ENCODE data around the gene SNX14.

Gene SNX14

DNA sequence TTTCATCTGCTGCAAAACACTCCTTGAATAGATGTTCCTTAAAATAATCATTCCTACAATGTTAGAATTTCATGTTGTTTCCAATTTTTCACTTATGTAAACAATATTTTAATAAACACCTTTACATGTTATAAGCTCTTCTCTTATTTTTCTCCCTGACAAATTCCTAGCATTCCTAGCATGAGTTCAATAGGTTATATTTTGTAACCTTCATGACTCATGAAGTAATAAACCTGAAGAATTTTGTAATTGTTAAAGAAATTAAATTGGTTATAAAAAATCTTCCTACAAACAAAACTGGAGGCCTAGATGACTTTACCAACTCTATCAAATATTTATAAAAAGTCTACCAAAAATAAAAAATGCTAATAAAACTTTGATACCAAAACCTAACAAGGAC, 77.5 kb downstream of the SNX14 start:
- DNase-seq (ENCODE audit: extremely low read depth in 1 of 2, low read depth in 1 of 2): no peak

DNA sequence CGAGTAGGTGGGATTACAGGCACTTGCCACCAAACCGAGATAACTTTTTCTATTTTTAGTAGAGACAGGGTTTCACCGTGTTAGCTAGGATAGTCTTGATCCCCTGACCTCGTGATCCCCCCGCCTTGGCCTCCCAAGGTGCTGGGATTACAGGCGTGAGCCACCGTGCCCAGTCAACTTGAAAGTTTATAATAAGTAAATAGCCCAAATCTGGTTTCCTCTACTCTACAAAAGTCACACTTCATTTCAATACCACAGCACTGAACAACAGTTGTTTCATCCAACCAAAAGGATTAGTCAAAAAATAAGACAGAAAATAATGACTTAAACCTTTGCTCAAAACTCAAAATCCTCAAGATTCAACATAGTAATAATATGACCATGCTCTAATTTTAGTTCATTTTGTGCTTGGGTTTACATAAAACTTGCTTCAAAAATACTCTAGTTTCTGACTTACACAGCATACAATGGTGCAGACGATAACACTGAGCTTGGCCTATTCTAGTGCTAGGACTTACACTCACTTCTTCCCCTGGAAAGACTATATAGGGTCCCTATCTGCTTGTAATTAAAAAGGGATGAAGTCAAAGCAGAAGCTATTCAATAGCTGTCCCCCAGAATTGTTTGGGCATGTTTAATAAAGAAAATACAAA, 87.1 kb downstream of the SNX14 start:
- peak in 1 of 2 donors; percentile 35 for DNase-seq (ENCODE audit: extremely low read depth in 1 of 2, low read depth in 1 of 2)

DNA sequence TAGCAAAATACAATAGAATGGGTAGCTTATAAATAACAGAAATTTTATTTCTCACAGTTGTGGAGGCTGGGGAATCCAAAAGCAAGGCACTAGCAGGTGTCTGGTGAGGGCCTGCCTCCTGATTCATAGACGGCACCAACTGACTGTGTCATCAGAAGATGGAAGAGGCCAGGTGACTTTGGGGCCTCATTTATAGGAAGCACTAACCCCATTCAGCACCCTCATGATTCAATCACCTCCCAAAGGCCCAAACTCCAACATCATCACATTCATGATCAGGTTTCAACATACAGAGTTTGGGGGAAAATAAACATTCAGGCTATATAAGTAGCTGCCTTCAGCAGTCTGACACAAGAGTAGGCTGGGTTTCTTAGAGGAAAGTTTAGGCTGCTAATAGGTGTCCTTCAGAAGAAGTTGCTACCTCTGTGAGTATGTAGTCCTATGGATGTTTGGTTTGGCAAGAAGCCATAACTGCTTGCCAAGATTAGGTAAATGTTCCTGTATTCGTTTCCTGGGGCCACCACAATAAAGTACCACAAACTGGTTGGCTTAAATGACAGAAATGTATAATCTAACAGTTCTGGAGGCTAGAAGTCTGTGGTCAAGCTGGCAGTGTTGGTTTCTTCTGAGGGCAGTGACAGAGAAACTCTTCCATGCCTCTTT, 94.9 kb downstream of the SNX14 start:
- no peak for DNase-seq (ENCODE audit: extremely low read depth in 1 of 2, low read depth in 1 of 2)

DNA sequence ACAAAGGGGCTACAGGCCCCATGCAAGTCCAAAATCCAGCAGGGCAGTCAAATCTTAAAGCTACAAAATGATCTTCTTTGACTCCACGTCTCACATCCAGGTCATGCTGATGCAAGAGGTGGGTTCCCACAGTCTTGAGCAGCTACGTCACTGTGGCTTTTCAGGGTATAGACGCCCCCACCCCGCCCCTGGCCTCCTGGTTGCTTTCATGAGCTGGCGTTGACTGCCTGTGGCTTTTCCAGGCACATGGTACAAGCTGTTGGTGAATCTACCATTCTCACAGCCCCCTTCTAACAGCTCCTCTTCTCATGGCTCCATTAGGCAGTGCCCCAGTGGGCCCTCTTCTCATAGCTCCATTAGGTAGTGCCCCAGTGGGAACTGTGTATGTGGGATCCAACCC, 96.8 kb downstream of the SNX14 start:
- DNase-seq (ENCODE audit: extremely low read depth in 1 of 2, low read depth in 1 of 2): peak; percentile 2 to 11

DNA sequence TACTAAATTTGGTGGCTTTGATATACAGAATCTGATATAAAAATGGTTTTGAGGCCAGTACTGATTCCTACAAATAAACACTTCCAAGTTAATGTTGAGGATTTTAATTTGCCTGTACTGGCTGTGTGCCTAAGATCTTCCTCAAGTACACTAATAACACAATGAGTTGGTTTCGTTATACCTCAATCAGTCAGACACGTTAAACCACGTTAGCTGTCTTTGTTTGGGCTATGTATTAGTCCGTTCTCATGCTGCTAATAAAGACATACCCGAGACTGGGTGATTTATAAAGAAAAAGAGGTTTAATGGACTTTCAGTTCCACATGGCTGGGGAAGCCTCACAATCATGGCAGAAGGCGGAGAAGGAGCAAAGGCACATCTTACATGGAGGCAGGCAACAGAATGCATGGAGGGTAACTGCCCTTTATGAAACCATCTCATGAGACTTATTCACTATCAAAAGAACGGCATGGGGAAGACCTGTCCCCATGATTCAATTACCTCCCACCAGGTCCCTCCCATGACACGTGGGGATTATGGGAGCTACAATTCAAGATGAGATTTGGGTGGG, 97.6 kb downstream of the SNX14 start:
- no peak for DNase-seq (ENCODE audit: extremely low read depth in 1 of 2, low read depth in 1 of 2)

DNA sequence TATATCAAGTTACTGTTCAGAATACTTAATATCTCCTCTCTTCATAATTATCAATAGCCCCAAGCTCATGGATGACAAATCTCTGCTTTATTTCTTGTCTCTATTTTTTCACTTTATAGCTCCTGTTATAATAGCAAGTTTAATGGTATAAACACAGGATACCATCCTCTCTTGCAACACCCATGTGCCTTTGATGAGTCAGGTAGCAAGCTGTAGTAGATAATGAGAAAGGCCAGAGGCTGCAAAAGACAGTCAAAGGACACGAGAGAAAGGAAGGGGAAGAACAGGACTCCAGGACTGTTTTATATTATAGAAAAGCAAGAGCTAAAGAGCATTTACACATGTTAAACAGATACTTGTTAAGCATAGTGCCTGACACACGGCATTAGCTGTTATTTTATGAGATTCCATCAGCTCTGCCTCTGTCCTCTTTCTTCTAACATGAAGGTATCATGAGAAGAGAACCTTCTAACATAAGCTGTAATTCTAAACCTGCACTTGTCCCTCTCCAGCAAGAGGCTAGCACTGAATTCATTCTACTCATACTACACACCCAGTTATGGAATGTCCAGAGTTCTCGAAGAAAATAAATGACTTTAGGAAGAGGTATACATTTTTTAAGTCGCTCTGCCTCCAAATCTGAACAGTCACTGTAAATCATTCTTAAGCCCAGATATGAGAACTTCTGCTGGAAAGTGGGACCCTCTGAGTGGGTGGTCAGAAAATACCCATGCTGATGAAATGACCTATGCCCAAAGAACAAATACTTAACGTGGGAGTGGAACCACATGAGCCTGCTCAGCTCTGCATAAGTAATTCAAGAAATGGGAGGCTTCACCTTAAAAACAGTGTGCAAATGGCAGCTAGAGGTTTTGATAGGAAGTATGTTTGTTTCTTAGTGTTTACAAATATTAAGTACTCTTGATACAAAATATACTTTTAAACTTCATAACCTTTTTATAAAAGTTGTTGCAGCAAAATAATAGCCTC, 98.8 kb downstream of the SNX14 start:
- no peak for DNase-seq (ENCODE audit: extremely low read depth in 1 of 2, low read depth in 1 of 2)

DNA sequence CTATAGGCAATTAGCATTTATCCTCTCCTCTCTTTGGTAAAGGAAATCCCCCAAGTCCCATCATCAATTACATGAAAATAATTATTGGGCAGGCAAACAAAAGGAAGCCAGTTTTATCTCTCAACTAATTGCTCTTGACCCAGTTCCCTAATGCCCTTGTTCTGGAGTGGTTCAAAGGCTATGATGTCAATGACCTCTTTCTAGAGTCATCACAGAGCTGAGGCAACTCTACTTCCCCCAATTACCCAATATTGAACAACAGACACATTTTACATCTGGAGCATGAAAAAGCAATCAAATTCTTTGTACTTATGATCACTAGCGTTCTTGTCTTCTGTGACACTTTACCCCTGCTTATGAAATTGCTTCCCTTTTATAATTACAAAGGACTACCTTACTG, 100.3 kb downstream of the SNX14 start:
- no peak for DNase-seq (ENCODE audit: extremely low read depth in 1 of 2, low read depth in 1 of 2)

DNA sequence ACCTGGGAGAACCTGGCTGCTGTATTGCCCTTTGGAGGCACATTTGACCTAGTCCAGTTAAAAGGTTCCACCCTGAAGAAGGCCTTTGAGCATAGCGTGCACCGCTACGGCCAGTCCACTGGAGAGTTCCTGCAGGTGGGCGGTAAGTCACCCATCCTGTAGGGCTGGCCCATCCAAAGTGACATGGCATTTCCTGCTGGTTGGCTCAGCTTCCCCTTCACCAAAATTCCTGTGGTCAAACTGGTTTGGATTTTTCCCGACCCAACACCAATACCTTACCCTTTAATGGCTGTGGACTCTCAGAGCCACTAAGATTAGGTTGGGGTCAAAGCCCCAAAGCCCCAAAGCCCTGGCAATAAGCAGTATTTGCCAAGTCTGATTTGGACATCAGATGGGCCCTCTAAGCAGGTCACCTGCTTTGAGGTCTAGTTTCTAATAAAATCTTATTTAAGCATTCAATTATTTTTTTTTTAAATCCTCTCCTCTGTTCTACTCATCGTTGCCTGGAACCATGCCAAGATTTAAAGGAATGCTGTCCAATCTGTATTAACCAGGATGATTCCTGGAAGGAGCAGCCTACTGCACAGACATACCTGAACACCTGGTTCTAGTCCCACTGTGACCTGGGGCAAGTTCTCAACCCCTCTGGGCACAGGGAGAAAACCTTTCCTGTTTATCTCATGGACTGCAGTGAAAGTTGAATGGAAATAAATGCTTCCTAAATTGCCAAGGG, 103.0 kb downstream of the SNX14 start:
- DNase-seq (ENCODE audit: extremely low read depth in 1 of 2, low read depth in 1 of 2): no peak

DNA sequence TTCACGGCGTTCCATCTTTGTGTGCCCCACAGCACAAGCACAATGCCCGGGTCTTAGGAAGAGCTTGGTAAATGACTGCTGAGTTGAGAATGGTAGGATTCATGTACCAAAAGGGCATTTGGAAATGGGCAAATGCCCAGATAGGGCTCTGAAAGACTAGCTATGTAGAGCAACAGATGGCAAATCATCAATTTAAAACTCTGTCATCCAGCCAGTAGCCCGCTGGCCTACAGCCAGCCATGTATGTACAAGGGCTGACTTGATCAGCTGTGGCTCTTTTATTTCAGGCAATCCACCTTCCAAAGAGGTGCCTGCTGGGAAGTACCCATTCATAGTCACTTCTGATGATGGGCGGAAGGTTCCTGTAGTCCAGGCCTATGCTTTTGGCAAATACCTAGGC, 108.7 kb downstream of the SNX14 start:
- DNase-seq (ENCODE audit: extremely low read depth in 1 of 2, low read depth in 1 of 2): no peak

DNA sequence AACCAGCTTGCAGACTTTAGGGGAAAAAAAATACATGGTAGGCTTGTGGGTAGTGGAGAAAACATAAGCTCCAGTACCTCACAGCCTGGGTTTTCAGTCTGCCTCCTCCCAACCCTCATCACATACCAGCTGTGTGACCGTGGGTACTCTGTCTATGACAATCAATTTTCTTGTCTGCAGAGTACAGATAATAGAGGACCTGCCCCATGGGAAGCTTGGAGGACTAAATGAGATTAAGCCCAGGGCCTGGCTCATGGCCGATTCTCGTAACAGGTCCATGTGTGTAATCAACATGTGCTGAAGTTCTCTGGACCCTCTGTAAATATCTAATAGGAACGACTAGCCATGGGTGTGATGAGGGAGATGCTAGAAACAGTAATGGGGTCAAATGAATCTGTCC, 109.8 kb downstream of the SNX14 start:
- no peak for DNase-seq (ENCODE audit: extremely low read depth in 1 of 2, low read depth in 1 of 2)

DNA sequence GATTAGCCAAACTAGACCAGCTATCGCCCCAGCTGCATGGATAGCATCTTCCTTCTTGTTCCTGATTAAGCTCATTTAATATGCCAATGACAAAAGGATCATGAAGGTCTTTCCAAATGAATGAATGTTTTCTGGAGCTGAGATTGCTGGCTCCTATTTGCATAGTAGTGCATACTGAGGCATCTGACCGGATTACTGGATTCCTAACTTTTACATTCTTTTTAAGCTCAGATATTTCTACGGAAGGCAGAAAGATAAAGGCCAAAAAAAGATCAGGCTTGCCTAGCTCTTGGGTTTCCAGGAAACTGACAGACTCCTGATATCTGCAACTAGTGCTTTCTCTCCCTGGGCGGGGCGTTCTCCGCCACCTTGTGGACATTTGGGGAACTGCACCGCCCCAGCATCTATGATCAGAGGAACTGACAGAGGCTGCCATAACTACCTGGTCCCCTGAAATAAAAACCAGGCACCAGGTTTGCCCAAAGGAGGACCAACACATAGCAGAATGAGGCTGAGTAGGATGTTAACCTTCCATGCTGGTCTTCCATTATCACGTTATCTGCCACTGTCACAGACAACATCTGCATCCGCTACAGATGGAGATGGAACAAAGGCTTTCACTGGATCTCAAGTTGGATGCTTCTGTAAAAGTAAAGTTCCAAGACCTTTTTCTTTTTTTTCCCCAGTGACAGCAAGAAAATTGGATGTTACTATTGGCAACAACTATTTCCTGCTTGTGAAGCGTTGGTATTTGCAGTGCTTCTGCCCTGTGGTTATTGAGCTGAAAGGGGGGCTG, 110.6 kb downstream of the SNX14 start:
- DNase-seq (ENCODE audit: extremely low read depth in 1 of 2, low read depth in 1 of 2): peak; percentile 55 to 63

DNA sequence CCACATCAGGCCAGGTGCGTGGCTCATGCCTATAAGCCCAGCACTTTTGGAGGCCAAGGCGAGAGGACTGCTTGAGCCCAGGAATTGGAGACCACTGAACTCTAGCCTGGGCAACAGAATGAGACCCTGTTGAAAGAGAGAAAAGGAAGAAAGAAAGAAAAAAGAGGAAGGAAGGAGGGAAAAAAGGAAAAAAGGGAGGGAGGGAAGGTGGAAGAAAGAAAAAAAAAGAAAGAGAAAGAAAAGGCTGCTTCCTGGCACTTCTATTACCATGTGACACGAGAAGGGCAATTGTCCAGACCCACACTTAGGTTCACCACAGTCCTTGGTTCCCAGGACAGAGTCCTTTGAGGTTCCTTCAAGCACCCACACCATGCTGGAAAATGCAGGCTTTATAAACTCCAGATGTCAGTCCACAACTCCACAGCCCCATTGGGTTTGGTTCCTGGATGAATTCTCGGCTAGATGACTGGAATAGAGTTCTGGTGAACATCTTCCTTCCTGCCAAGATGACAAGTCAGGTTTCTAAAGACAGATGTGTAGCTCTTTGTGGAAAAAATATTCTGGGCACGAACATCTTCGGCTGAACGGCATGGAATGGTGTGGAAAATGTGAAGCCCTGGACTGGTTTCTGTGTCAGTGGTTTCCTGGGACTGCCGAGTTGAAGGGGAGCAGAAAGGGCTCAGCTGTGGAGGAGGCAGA, 111.3 kb downstream of the SNX14 start:
- DNase-seq (ENCODE audit: extremely low read depth in 1 of 2, low read depth in 1 of 2): no peak

DNA sequence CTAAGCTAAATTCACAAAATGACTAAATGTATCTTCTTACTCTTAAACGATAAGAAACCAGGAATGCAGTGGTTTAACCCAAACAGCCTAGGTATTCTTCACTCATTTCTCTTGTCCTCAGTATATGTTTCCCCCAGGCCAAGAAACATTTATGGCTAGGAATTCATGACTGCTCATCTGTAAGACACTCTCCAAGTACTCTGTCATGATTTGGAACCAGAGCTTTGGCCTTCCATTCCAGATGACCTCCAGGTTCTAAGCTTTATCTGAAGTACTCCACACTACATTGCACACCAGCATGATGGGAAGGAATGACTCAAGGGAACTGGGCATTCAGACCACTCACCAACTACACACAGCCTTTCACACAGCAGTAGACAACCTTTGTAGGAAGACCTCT, 114.5 kb downstream of the SNX14 start:
- DNase-seq (ENCODE audit: extremely low read depth in 1 of 2, low read depth in 1 of 2): no peak

DNA sequence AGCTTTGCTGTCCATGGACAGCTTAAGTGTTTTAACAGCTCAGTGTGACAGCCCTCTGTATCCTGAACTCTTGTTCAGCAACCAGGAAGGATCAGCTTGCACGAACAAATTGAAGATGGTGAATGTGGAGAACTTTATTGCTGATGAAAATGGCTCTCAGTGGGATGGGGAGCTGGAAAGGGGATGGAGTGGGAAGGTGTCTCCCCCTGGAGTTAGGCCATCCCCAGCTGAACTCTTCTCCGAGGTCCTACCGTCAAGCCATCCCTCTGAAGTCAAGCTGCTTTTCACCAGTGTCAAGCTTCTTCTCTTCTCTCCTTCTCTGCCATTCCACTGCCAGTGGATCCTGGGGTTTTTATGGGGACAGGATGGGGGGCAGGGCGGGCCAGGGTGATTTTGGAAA, 117.1 kb downstream of the SNX14 start:
- no peak for DNase-seq (ENCODE audit: extremely low read depth in 1 of 2, low read depth in 1 of 2)

DNA sequence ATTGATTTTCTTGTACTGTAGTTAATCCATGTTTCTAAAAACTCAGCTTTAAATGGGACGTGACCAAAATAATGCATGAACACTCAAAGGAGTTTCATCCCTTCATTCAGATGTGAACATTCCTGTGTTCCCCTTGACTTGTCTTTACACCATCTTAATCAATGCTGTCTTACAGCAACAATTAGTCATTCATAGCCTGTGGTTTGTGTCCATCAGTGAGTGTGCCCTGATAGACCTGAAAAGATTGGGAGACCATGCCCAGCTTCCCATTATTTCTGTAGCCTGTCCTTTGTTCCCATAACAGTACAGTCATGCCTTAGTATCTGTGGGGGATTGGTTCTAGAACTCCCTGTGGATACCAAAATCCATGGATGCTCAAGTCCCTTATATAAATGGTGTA, 119.9 kb downstream of the SNX14 start:
- DNase-seq (ENCODE audit: extremely low read depth in 1 of 2, low read depth in 1 of 2): no peak

DNA sequence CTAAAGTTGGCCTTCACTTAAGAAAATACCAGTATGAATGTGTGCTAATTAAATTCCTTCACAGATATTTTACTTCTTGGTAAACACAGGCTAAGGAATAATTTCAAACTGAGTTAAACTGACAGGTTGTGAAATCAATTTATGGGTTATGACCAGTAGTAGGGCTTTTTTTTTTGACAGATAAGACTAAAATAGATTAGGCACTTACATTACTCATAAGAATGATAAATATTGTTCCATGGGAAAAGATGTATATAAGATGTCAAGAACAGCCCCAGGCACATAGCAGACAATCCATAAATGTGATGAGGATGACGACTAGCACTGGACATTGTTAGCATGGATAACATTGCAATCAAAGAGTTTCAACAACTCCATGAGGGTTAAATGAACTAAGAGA, 120.9 kb downstream of the SNX14 start:
- DNase-seq (ENCODE audit: extremely low read depth in 1 of 2, low read depth in 1 of 2): no peak

DNA sequence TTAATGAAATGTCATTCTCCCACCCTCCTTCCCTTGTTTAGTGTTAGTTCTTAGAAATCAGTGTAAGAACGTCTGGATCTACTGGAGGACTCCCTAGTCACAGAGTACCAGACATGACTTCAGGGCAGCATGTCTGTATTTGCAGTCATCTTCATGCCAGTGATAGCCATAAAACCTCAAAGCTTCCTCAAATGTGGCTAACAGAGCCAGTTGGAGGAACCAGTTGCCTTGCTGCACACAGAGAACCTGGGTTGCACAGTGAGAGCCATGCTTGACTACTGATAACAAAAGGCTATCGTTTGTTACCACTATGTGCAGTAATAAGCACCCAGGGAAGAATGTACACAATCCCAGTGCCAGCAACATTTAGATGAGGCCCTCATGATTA, 123.6 kb downstream of the SNX14 start:
- DNase-seq (ENCODE audit: extremely low read depth in 1 of 2, low read depth in 1 of 2): no peak

DNA sequence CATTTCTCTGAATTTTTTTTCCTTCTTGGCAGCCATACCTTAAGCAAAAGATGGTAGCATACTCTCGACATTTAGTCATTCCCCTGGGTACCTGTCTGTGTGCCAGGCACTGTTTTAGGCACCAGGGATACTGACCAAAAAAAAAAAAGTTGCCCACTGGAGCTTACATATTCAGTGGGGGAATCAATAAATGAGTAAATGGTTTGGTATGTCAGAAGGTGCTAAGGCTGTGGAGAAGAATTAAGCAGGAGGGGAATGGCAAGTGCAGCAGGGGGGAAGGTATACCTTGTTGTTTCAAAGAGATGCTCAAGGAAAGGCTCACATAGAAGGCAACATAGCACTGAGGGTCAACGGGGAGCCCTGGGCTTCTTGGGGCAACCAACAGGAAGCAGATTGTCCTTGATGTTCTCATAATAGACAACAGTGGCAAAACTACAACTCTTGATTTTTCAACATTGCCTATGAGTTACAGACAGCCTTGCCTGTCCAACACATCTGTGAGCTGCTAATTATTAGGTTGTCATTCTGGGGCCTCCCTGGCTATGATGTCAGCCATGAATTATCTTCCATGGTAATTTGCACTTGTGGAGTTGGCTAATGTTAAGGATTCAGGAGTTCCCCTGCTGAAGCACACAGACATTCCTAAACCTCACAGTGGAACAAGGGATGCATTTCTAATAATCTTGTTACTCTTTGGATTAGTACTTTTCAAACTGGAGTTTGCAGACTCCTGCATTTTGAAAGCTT, 124.2 kb downstream of the SNX14 start:
- DNase-seq (ENCODE audit: extremely low read depth in 1 of 2, low read depth in 1 of 2): no peak

DNA sequence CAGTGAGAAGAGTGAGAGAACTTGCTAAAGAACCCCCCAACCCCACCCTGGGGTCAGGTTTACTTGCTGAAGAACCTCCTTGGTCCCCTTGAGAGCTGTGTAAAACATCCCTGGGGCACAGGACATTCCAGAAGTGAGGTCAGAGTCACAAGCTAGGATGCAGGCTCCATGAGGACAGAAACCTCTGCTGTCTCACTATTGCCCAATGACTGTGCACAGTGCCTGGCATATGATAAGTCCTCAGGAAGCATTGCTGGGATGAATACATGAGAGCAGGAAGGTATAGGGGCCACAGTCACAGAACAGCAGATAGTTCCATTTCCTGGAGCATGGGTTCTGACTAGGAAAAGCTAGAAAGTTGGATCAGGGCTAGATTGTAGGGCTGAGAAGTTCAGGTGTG, 125.3 kb downstream of the SNX14 start:
- no peak for DNase-seq (ENCODE audit: extremely low read depth in 1 of 2, low read depth in 1 of 2)
